ENCODE measurements around the gene ACVR1B. TPM values are rescaled to one million over a fixed set of nuclear protein-coding genes. Genes with fewer than 3 reads are reported as not detected.

Gene ACVR1B
- total and polyA plus RNA-seq, 4 donors: 4.0 to 21.9 (median 12.0) TPM

GRCh38 chr12:51911788-51912711 lies 39.4 kb upstream of the ACVR1B start:
- Histone ChIP-seq H3K9ac (ENCODE audit: low read depth in 1 of 2, low read length in 2 of 2) (no peak overlapping the region), H3K4me1 (ENCODE audit: control insufficient read depth in 4 of 4, insufficient read depth in 4 of 4, low read length in 3 of 4) (peaks cover 4 to 13% (median 7%) of the 10 kb centered on the region in 4 donors), H3K27me3 (ENCODE audit: control insufficient read depth in 4 of 4, insufficient read depth in 4 of 4, low read length in 3 of 4) (no peaks in the 10 kb centered on the region), H3K27ac (ENCODE audit: low read depth in 1 of 2, low read length in 2 of 2) (no peak overlapping the region), H3K4me3 (ENCODE audit: low read depth in 1 of 3, low read length in 3 of 3) (no peak overlapping the region), H3K9me3 (ENCODE audit: control insufficient read depth in 4 of 4, low read length in 3 of 4) (no peaks in the 10 kb centered on the region), H3K36me3 (ENCODE audit: control insufficient read depth in 4 of 4, insufficient read depth in 3 of 4, low read depth in 1 of 4, low read length in 3 of 4) (no peaks in the 10 kb centered on the region)
- TF ChIP-seq NR2F2 (IDR thresholded peaks at IDR 0.05) (peak; percentile 83), YY1 (IDR thresholded peaks at IDR 0.05) (no peak)
- DNase-seq (ENCODE audit: low spot score): no peak
- 73% methylated on average over 8 of the region's 8 CpGs for WGBS

DNA sequence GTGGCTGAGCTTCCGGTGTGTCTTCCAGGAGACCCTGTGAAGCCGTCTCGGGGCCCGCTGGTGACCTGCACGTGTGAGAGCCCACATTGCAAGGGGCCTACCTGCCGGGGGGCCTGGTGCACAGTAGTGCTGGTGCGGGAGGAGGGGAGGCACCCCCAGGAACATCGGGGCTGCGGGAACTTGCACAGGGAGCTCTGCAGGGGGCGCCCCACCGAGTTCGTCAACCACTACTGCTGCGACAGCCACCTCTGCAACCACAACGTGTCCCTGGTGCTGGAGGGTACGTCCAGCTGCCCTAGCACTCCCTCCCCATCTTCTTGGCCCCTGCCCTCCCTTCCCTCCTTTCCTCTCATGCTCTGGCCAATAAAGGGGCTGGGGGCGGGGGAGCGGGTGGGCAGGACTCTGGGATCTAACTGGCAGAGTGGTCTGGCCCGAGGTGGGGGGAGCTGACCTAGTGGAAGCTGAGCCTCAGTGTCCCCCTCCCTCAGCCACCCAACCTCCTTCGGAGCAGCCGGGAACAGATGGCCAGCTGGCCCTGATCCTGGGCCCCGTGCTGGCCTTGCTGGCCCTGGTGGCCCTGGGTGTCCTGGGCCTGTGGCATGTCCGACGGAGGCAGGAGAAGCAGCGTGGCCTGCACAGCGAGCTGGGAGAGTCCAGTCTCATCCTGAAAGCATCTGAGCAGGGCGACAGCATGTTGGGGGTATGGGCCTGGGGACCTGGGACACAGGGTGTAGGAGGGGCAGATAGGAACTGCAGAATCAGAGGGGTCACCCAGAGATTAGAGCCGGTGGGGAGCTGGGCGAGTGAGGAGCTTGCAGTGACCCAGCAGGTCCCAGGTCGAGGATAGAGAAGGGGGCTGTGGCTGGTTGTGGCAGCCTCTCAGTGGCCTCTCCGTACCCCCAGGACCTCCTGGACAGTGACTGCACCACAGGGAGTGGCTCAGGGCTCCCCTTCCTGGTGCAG lies 38.1 kb upstream of the ACVR1B start:
- H3K9ac ChIP-seq (ENCODE audit: low read depth in 1 of 2, low read length in 2 of 2): no peak overlapping the region
- WGBS: 87% methylated on average over 30 of the region's 30 CpGs
- H3K9me3 ChIP-seq (ENCODE audit: control insufficient read depth in 4 of 4, low read length in 3 of 4): no peaks in the 10 kb centered on the region

More for the DNA sequence above, 38.1 kb upstream of the ACVR1B start:
- H3K27ac ChIP-seq (ENCODE audit: low read depth in 1 of 2, low read length in 2 of 2): no peak overlapping the region
- H3K27me3 ChIP-seq (ENCODE audit: control insufficient read depth in 4 of 4, insufficient read depth in 4 of 4, low read length in 3 of 4): no peaks in the 10 kb centered on the region
- TF ChIP-seq SP1 (IDR thresholded peaks at IDR 0.05) (no peak), JUND (IDR thresholded peaks at IDR 0.05) (no peak), FOXA1 (IDR thresholded peaks at IDR 0.05) (no peak), FOXA2 (IDR thresholded peaks at IDR 0.05) (no peak), CTCF (IDR thresholded peaks at IDR 0.05; ENCODE audit: low read depth, low read length, missing input control) (no peak), RAD21 (IDR thresholded peaks at IDR 0.05) (no peak), NR2F2 (IDR thresholded peaks at IDR 0.05) (no peak), MAX (IDR thresholded peaks at IDR 0.05) (no peak)
- TF ChIP-seq, protein P1, sequence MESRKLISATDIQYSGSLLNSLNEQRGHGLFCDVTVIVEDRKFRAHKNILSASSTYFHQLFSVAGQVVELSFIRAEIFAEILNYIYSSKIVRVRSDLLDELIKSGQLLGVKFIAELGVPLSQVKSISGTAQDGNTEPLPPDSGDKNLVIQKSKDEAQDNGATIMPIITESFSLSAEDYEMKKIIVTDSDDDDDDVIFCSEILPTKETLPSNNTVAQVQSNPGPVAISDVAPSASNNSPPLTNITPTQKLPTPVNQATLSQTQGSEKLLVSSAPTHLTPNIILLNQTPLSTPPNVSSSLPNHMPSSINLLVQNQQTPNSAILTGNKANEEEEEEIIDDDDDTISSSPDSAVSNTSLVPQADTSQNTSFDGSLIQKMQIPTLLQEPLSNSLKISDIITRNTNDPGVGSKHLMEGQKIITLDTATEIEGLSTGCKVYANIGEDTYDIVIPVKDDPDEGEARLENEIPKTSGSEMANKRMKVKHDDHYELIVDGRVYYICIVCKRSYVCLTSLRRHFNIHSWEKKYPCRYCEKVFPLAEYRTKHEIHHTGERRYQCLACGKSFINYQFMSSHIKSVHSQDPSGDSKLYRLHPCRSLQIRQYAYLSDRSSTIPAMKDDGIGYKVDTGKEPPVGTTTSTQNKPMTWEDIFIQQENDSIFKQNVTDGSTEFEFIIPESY (IDR thresholded peaks at IDR 0.05): no peak
- TF ChIP-seq, protein P2, sequence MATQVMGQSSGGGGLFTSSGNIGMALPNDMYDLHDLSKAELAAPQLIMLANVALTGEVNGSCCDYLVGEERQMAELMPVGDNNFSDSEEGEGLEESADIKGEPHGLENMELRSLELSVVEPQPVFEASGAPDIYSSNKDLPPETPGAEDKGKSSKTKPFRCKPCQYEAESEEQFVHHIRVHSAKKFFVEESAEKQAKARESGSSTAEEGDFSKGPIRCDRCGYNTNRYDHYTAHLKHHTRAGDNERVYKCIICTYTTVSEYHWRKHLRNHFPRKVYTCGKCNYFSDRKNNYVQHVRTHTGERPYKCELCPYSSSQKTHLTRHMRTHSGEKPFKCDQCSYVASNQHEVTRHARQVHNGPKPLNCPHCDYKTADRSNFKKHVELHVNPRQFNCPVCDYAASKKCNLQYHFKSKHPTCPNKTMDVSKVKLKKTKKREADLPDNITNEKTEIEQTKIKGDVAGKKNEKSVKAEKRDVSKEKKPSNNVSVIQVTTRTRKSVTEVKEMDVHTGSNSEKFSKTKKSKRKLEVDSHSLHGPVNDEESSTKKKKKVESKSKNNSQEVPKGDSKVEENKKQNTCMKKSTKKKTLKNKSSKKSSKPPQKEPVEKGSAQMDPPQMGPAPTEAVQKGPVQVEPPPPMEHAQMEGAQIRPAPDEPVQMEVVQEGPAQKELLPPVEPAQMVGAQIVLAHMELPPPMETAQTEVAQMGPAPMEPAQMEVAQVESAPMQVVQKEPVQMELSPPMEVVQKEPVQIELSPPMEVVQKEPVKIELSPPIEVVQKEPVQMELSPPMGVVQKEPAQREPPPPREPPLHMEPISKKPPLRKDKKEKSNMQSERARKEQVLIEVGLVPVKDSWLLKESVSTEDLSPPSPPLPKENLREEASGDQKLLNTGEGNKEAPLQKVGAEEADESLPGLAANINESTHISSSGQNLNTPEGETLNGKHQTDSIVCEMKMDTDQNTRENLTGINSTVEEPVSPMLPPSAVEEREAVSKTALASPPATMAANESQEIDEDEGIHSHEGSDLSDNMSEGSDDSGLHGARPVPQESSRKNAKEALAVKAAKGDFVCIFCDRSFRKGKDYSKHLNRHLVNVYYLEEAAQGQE (IDR thresholded peaks at IDR 0.05): no peak
- H3K36me3 ChIP-seq (ENCODE audit: control insufficient read depth in 4 of 4, insufficient read depth in 3 of 4, low read depth in 1 of 4, low read length in 3 of 4): no peaks in the 10 kb centered on the region
- no peak for DNase-seq (ENCODE audit: low spot score)
- no peak overlapping the region for H3K4me3 ChIP-seq (ENCODE audit: low read depth in 1 of 3, low read length in 3 of 3)
- H3K4me1 ChIP-seq (ENCODE audit: control insufficient read depth in 4 of 4, insufficient read depth in 4 of 4, low read length in 3 of 4): peaks cover 2 to 13% (median 5%) of the 10 kb centered on the region in 4 donors

Data from liver (tissue), 9 donors.